B cell (primary cell): Measurements from ENCODE around the gene GORAB. TPM values are rescaled to one million over a fixed set of nuclear protein-coding genes. Genes with fewer than 3 reads are reported as not detected.

Source experiments
- ATAC-seq: fragments of 200-7000 bp; cut with Tn5 transposase; one replicate; pipeline ENCODE4 v1.10.0; 2021; ENCODE audit warnings: low read depth, mild to moderate bottlenecking, moderate number of reproducible peaks, moderate library complexity
- CTCF ChIA-PET: fragments of 350-600 bp; sonication (Branson Sonifier 250); formaldehyde crosslinking; loops from one replicate; lab custom pipeline; 2021; ENCODE audit warnings: antibody characterized with exemption, inconsistent platforms; lab: Charles Lee
- POLR2A ChIA-PET: fragments of 350-600 bp; sonication (Branson Sonifier 250); formaldehyde crosslinking; loops from one replicate; lab custom pipeline; 2021; ENCODE audit warnings: antibody characterized with exemption; lab: Charles Lee
- DNase-seq: peaks from one replicate; pipeline ENCODE4 v3.0.0; 2013
- H2AFZ ChIP-seq: 2 replicates; pipeline ENCODE4 v1.6.1; 2012; ENCODE audit warnings: mild to moderate bottlenecking, low read depth, low read length; ENCODE audit not compliant: insufficient read depth, poor library complexity, severe bottlenecking
- H3K27ac ChIP-seq, 2 donors: 1 replicate in 1 of 2; 2 replicates in 1 of 2; pipeline ENCODE4 v1.5.1; 2012 to 2013; ENCODE audit warnings: low read length in 2 of 2, mild to moderate bottlenecking in 2 of 2, moderate library complexity in 1 of 2
- H3K27me3 ChIP-seq, 4 experiments: fragments of 200-600 bp in 1 of 4; sonication (generic) in 1 of 4; replicated peaks in 1 of 4; 1 replicate in 2 of 4; 2 replicates in 2 of 4; pipeline versions ENCODE4 v1.6.1 to v1.7.0; 2013 to 2016; ENCODE audit warnings: low read length in 3 of 4, mild to moderate bottlenecking in 2 of 4, mixed read lengths in 1 of 4, moderate library complexity in 1 of 4; ENCODE audit not compliant: insufficient read depth in 4 of 4, control insufficient read depth in 3 of 4; ENCODE audit errors: control extremely low read depth in 1 of 4
- H3K36me3 ChIP-seq, 2 experiments: replicated peaks in 1 of 2; 1 replicate in 1 of 2; 2 replicates in 1 of 2; pipeline versions ENCODE4 v1.6.1 to v1.7.1; 2013; ENCODE audit warnings: low read length in 1 of 2; ENCODE audit not compliant: insufficient read depth in 2 of 2, control insufficient read depth in 1 of 2; ENCODE audit errors: control extremely low read depth in 1 of 2, extremely low read depth in 1 of 2
- H3K4me1 ChIP-seq, 2 donors: fragments of 200-600 bp in 1 of 2; sonication (generic) in 1 of 2; 1 replicate in 1 of 2; 2 replicates in 1 of 2; pipeline versions ENCODE4 v1.5.1 to v1.6.1; 2013 to 2017; ENCODE audit warnings: low read length in 2 of 2; ENCODE audit not compliant: control insufficient read depth in 2 of 2, insufficient read depth in 2 of 2
- H3K4me2 ChIP-seq: replicated peaks from 2 replicates; pipeline ENCODE3; 2012; ENCODE audit warnings: mild to moderate bottlenecking, low read depth, low read length; ENCODE audit not compliant: poor library complexity, severe bottlenecking
- H3K4me3 ChIP-seq, 5 experiments: fragments of 200-600 bp in 1 of 5; sonication (generic) in 1 of 5; 1 replicate in 3 of 5; 2 replicates in 2 of 5; pipeline versions ENCODE4 v1.5.1 to v1.7.0; 2011 to 2016; ENCODE audit warnings: low read length in 4 of 5, mild to moderate bottlenecking in 4 of 5, low read depth in 2 of 5, control low read depth in 1 of 5, moderate library complexity in 1 of 5; ENCODE audit not compliant: insufficient read depth in 1 of 5; ENCODE audit errors: control extremely low read depth in 1 of 5, extremely low read depth in 1 of 5
- H3K79me2 ChIP-seq: fragments of 200-600 bp; sonication (generic); one replicate; pipeline ENCODE4 v1.6.0; 2016; ENCODE audit warnings: low read length; ENCODE audit not compliant: control insufficient read depth, insufficient read depth
- H3K9ac ChIP-seq: fragments of 200-600 bp; sonication (generic); 2 replicates; pipeline ENCODE4 v1.6.1; 2017; ENCODE audit warnings: mild to moderate bottlenecking, low read length, moderate library complexity
- H3K9me3 ChIP-seq, 3 donors: one replicate each; pipeline versions ENCODE4 v1.6.1 to v1.7.1; 2013; ENCODE audit warnings: low read length in 2 of 3; ENCODE audit not compliant: control insufficient read depth in 2 of 3, insufficient read depth in 1 of 3; ENCODE audit errors: control extremely low read depth in 1 of 3
- H4K20me1 ChIP-seq: 2 replicates; pipeline ENCODE4 v1.6.0; 2012; ENCODE audit warnings: mild to moderate bottlenecking, low read length; ENCODE audit not compliant: insufficient read depth, control insufficient read depth, poor library complexity, severe bottlenecking
- H3K27ac Mint-ChIP-seq: one replicate; pipeline ENCODE4 v1.8.0; 2021; ENCODE audit warnings: mixed read lengths
- H3K27me3 Mint-ChIP-seq: one replicate; pipeline ENCODE4 v1.8.0; 2021; ENCODE audit warnings: mixed read lengths
- H3K4me1 Mint-ChIP-seq: one replicate; pipeline ENCODE4 v1.8.0; 2021; ENCODE audit warnings: mixed read lengths
- H3K4me3 Mint-ChIP-seq: one replicate; pipeline ENCODE4 v1.8.0; 2021; ENCODE audit warnings: mixed read lengths
- H3K9me3 Mint-ChIP-seq: one replicate; pipeline ENCODE4 v1.8.0; 2022; ENCODE audit warnings: mixed read lengths; ENCODE audit not compliant: insufficient read depth
- EZH2 ChIP-seq: IDR thresholded peaks from 2 replicates; pipeline ENCODE4 v1.6.1; 2012; ENCODE audit warnings: borderline replicate concordance, low read depth, mild to moderate bottlenecking, moderate library complexity, low read length; ENCODE audit not compliant: insufficient read depth, poor library complexity, severe bottlenecking
- WGBS: methylation state at CpG from one replicate; pipeline ENCODE4 v1.1.5; 2013; ENCODE audit warnings: missing lambda C conversion rate; ENCODE audit not compliant: insufficient coverage; 5-methylcytosine and 5-hydroxymethylcytosine counted together
- intact Hi-C: fragments of 100-400 bp; cut with micrococcal nuclease; formaldehyde crosslinking; loops from one replicate; pipeline ENCODE4 v1.10.0; 2022
- polyA plus RNA-seq: library from polyadenylated mRNA; depleted of rRNA; stranded (reverse); fragments of >200 nt; gene quantifications from 2 replicates; pipeline ENCODE4 v1.2.3, GENCODE V29; 2012
- total RNA-seq, 2 donors: library from RNA; stranded (reverse); fragments of 120-200 nt in 1 of 2; gene quantifications; 1 replicate in 1 of 2; 2 replicates in 1 of 2; pipeline versions ENCODE4 v1.2.3 to v1.2.4, GENCODE V29; 2013 to 2022
- TF ChIP-seq, protein P1 (sequence below): fragments of 200-600 bp; IDR thresholded peaks from one replicate; pipeline ENCODE4 v1.8.0; 2022; ENCODE audit warnings: antibody characterized with exemption, mild to moderate bottlenecking

Gene GORAB
- total and polyA plus RNA-seq, 2 donors (not counting 1 experiment from before 2014, with no cell fraction given): 15.1 to 24.2 TPM

DNA sequence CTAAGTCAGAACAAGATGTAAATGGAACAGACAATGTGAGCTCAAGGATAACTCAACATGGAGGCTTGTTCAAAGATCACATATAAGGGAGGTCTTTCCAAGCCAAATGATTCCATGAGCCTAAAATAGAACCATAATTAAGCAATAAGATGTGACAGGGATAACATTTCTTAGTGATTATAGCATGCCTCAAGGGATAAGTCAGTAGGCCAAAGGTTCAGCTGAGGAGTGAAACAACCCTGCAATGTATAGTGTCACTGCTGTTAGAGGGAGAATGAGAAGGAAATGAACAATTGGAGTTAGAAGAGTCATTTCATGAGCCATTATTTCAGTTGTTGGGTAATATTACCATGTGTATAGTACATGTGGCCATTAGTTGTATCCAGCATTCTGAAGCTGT lies 25.0 kb downstream of the GORAB start:
- ChIA-PET CTCF (no interaction called here), POLR2A (no interaction called here)
- no peak for TF ChIP-seq EZH2
- TF ChIP-seq, protein P1, sequence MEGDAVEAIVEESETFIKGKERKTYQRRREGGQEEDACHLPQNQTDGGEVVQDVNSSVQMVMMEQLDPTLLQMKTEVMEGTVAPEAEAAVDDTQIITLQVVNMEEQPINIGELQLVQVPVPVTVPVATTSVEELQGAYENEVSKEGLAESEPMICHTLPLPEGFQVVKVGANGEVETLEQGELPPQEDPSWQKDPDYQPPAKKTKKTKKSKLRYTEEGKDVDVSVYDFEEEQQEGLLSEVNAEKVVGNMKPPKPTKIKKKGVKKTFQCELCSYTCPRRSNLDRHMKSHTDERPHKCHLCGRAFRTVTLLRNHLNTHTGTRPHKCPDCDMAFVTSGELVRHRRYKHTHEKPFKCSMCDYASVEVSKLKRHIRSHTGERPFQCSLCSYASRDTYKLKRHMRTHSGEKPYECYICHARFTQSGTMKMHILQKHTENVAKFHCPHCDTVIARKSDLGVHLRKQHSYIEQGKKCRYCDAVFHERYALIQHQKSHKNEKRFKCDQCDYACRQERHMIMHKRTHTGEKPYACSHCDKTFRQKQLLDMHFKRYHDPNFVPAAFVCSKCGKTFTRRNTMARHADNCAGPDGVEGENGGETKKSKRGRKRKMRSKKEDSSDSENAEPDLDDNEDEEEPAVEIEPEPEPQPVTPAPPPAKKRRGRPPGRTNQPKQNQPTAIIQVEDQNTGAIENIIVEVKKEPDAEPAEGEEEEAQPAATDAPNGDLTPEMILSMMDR: no peak
- H3K9me3 Mint-ChIP-seq: peaks cover 3% of the 10 kb centered on the region
- H3K27me3 Mint-ChIP-seq: no peaks in the 10 kb centered on the region
- Histone ChIP-seq H3K4me3 (no peak overlapping the region), H3K27me3 (no peaks in the 10 kb centered on the region), H3K27ac (no peak overlapping the region), H3K9ac (no peak overlapping the region), H3K9me3 (peaks cover 0 to 6% (median 2%) of the 10 kb centered on the region in 3 donors), H3K36me3 (peaks cover 2 to 13% of the 10 kb centered on the region in 2 experiments), H3K4me1 (no peaks in the 10 kb centered on the region), H2AFZ (no peak overlapping the region), H4K20me1 (no peaks in the 10 kb centered on the region), H3K79me2 (no peaks in the 10 kb centered on the region), H3K4me2 (no peak overlapping the region)
- ATAC-seq (no peak), DNase-seq (no peak)
- intact Hi-C loops: no loop called here
- no peak overlapping the region for H3K27ac Mint-ChIP-seq
- H3K4me1 Mint-ChIP-seq: no peaks in the 10 kb centered on the region
- no peak overlapping the region for H3K4me3 Mint-ChIP-seq

DNA sequence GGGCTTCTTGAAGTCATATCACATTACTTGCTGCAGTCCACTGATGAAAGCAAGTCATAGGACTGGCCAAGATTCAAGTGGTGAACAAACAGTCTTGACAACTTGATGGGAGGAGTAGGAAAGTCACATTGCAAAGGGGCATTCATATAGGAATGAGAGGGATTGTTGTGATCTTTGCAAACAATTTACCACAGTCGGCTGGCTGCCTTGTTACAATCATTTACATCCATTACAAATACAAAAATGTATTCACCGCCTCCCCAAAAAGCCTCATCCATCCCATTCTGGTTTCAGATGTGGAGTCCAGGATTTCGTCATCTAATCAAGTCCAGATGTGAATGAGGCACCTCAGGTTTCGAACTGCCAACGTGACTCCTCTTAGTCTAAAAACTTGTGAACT lies 26.8 kb downstream of the GORAB start:
- no peak overlapping the region for H2AFZ ChIP-seq
- peaks cover 0 to 6% (median 2%) of the 10 kb centered on the region in 3 donors for H3K9me3 ChIP-seq
- intact Hi-C loops: no loop called here
- H3K27me3 ChIP-seq: no peaks in the 10 kb centered on the region
- Mint-ChIP-seq H3K9me3 (peaks cover 3% of the 10 kb centered on the region), H3K27me3 (peaks cover 8% of the 10 kb centered on the region), H3K4me3 (no peak overlapping the region), H3K27ac (no peak overlapping the region), H3K4me1 (no peaks in the 10 kb centered on the region)
- TF ChIP-seq EZH2: no peak
- TF ChIP-seq, protein P1: no peak
- ChIA-PET POLR2A (no interaction called here), CTCF (no interaction called here)
- ATAC-seq: no peak
- no peaks in the 10 kb centered on the region for H4K20me1 ChIP-seq
- no peak overlapping the region for H3K9ac ChIP-seq
- peaks cover 0 to 1% of the 10 kb centered on the region in 2 experiments for H3K36me3 ChIP-seq
- no peaks in the 10 kb centered on the region for H3K79me2 ChIP-seq
- no peak for DNase-seq
- whole genome bisulfite sequencing: 100% methylated on average over 2 of the region's 5 CpGs
- no peak overlapping the region for H3K4me3 ChIP-seq
- no peak overlapping the region for H3K4me2 ChIP-seq
- no peak overlapping the region for H3K27ac ChIP-seq
- H3K4me1 ChIP-seq: no peaks in the 10 kb centered on the region
